ENCODE results near the gene PPIE. TPM values are rescaled to one million over a fixed set of nuclear protein-coding genes. Genes with fewer than 3 reads are reported as not detected.
"Not testable (repeated sequence)": the region's sequence is repeated elsewhere in the genome, so short reads cannot be mapped to it uniquely, and the experiment has no call there.

The PPIE gene
- total RNA-seq, 1 experiment from 2014 or later: 45.8 TPM

DNA sequence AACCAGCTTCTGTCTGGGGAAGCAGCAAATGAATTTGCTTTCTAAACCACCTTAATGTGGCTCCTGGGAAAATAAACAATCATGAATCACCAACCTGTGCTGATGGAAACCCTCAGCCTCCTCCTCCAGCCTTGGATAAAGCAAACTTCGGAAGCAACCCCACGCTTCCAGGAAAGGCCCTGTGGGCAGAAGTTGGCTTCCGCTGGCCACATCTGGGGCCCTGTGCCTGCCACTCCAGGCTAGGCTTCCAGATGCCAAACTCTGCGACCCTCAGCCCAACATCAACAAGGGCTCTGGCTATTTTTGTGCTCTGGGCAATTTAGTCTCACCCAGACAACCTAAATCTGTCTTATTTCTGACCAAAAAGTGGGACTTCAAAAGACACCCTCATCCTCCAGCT, 38.6 kb downstream of the PPIE start:
- Mint-ChIP-seq H3K9me3 (ENCODE audit: unreplicated experiment) (no peaks in the 10 kb centered on the region), H3K4me1 (ENCODE audit: insufficient read depth, unreplicated experiment) (no peaks in the 10 kb centered on the region), H3K27ac (ENCODE audit: low read depth, unreplicated experiment) (no peak overlapping the region), H3K36me3 (ENCODE audit: insufficient read depth, unreplicated experiment) (no peaks in the 10 kb centered on the region), H3K27me3 (ENCODE audit: insufficient read depth, unreplicated experiment) (no peaks in the 10 kb centered on the region), H3K4me3 (ENCODE audit: unreplicated experiment) (no peak overlapping the region)
- BruUV-seq (replicated peaks): no TSS peak
- POLR2A ChIA-PET: no interaction called here
- CTCF ChIA-PET: interaction anchor here (0.7 kb wide), 1 partner anchor 52 kb away, joined by 3 read pairs; no protein-coding TSS in a partner anchor
- intact Hi-C loops (cut with micrococcal nuclease): no loop called here
- DNase-seq (ENCODE audit: unreplicated experiment): no peak
- TF ChIP-seq, protein P1, sequence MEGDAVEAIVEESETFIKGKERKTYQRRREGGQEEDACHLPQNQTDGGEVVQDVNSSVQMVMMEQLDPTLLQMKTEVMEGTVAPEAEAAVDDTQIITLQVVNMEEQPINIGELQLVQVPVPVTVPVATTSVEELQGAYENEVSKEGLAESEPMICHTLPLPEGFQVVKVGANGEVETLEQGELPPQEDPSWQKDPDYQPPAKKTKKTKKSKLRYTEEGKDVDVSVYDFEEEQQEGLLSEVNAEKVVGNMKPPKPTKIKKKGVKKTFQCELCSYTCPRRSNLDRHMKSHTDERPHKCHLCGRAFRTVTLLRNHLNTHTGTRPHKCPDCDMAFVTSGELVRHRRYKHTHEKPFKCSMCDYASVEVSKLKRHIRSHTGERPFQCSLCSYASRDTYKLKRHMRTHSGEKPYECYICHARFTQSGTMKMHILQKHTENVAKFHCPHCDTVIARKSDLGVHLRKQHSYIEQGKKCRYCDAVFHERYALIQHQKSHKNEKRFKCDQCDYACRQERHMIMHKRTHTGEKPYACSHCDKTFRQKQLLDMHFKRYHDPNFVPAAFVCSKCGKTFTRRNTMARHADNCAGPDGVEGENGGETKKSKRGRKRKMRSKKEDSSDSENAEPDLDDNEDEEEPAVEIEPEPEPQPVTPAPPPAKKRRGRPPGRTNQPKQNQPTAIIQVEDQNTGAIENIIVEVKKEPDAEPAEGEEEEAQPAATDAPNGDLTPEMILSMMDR (IDR thresholded peaks at IDR 0.05; ENCODE audit: unreplicated experiment): no peak

DNA sequence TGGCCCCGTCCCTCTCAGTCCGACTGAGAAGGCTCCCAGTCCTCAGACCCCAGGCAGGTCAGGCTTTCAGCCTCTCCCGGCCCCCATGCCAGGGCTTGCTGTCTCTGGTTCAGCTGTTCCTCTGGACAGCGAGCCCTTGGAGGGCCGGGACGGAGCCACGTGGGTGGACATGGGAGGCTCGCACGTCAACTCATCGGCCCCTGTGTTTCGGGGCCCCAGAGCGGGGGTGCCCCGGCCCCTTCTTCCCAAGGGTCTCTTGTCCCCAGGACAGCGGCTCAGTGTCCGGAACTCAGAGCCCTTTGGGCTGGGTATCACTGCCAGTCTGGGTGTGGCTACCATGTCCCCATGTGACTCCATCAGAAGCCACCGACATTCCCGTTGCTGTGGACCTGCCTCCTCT, 39.2 kb downstream of the PPIE start:
- H3K9me3 Mint-ChIP-seq (ENCODE audit: unreplicated experiment); H3K36me3 Mint-ChIP-seq (ENCODE audit: insufficient read depth, unreplicated experiment); POLR2A ChIA-PET; H3K4me1 Mint-ChIP-seq (ENCODE audit: insufficient read depth, unreplicated experiment); DNase-seq (ENCODE audit: unreplicated experiment); BruUV-seq (replicated peaks); H3K27me3 Mint-ChIP-seq (ENCODE audit: insufficient read depth, unreplicated experiment); H3K4me3 Mint-ChIP-seq (ENCODE audit: unreplicated experiment); H3K27ac Mint-ChIP-seq (ENCODE audit: low read depth, unreplicated experiment); intact Hi-C loops (cut with micrococcal nuclease); CTCF ChIA-PET: not testable (repeated sequence)

DNA sequence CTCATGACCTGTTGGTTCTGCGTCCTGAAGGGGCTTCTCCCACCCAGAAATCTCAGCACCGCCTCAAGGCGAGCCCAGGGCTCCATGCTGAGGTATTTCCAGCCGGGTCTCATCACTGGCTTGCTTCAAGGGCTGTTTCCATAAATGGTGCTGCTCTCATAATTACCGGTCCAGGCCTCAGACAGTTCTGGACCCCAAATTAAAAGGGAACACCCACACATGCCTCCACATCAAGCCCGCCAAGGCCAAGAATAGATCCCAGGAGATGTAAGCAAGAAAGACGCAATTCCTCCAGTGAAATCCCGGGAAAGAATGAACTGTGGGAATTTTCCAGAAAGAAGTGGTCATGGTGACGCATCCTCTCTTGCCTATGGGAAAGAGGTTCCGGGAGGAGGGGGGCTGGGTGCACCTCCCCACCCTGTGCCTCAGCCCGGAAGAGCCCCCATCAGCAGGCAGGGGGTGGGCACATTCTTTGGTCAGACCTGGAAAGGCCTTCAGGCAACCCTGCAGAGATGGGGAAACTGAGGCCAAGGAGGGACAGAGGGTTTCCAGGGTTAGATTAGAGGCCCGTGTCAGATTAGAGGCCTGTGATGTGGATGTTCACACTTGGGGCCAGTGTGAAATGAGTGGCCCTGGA, 39.9 kb downstream of the PPIE start:
- H3K36me3 Mint-ChIP-seq (ENCODE audit: insufficient read depth, unreplicated experiment); CTCF ChIA-PET; POLR2A ChIA-PET; H3K27ac Mint-ChIP-seq (ENCODE audit: low read depth, unreplicated experiment); H3K27me3 Mint-ChIP-seq (ENCODE audit: insufficient read depth, unreplicated experiment); H3K9me3 Mint-ChIP-seq (ENCODE audit: unreplicated experiment); H3K4me1 Mint-ChIP-seq (ENCODE audit: insufficient read depth, unreplicated experiment); DNase-seq (ENCODE audit: unreplicated experiment); intact Hi-C loops (cut with micrococcal nuclease); H3K4me3 Mint-ChIP-seq (ENCODE audit: unreplicated experiment); BruUV-seq (replicated peaks): not testable (repeated sequence)

DNA sequence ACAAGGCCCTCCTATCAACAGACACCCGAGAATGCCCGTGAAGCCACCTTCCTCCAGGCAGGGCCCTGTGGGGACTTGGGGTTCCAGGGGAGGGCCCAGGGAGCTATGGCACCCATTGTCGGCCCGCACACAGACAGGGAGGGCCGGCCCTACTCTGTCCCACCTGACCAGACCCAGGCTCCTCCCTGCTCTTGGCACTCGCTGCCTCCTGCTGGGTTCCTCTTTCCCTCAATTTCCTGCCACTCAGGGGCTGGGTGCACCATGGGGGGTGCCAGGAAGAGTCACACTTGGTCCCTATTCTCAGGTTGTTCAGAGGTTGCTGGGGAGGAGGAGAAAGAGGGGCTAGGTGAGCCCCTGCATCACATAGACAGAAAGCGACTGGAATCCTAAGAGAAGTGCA, 40.5 kb downstream of the PPIE start:
- H3K27ac Mint-ChIP-seq (ENCODE audit: low read depth, unreplicated experiment): no peak overlapping the region
- H3K36me3 Mint-ChIP-seq (ENCODE audit: insufficient read depth, unreplicated experiment): no peaks in the 10 kb centered on the region
- no peaks in the 10 kb centered on the region for H3K9me3 Mint-ChIP-seq (ENCODE audit: unreplicated experiment)
- no peaks in the 10 kb centered on the region for H3K4me1 Mint-ChIP-seq (ENCODE audit: insufficient read depth, unreplicated experiment)
- no peak overlapping the region for H3K4me3 Mint-ChIP-seq (ENCODE audit: unreplicated experiment)
- no peak for DNase-seq (ENCODE audit: unreplicated experiment)
- BruUV-seq (replicated peaks): no TSS peak
- no peaks in the 10 kb centered on the region for H3K27me3 Mint-ChIP-seq (ENCODE audit: insufficient read depth, unreplicated experiment)
- POLR2A ChIA-PET: no interaction called here
- CTCF ChIA-PET: no interaction called here
- TF ChIP-seq, protein P1 (IDR thresholded peaks at IDR 0.05; ENCODE audit: unreplicated experiment): no peak
- intact Hi-C loops (cut with micrococcal nuclease): no loop called here

DNA sequence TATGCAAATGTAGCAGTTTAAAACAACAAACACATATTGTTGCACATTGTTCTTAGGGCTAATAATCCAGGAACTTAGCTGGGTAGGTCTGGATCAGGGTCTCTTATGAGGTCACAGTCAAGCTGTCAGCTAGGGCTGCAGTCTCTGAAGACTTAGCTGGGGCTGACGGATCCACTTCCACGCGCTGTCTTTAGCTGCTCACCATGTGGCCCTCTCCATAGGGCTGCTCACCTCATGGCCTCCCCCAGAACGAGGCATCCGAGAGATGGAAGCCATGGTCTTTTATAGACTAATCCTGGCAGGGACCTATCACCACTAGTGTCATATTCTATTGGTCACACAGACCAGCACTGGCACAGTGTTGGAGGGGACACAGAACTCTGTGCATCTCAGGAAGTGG, 41.1 kb downstream of the PPIE start:
- no peaks in the 10 kb centered on the region for H3K36me3 Mint-ChIP-seq (ENCODE audit: insufficient read depth, unreplicated experiment)
- H3K9me3 Mint-ChIP-seq (ENCODE audit: unreplicated experiment): no peaks in the 10 kb centered on the region
- no peaks in the 10 kb centered on the region for H3K27me3 Mint-ChIP-seq (ENCODE audit: insufficient read depth, unreplicated experiment)
- no peak overlapping the region for H3K4me3 Mint-ChIP-seq (ENCODE audit: unreplicated experiment)
- no peak for DNase-seq (ENCODE audit: unreplicated experiment)
- H3K27ac Mint-ChIP-seq (ENCODE audit: low read depth, unreplicated experiment): peak overlapping the region; percentile 14
- H3K4me1 Mint-ChIP-seq (ENCODE audit: insufficient read depth, unreplicated experiment): no peaks in the 10 kb centered on the region
- TF ChIP-seq, protein P1 (IDR thresholded peaks at IDR 0.05; ENCODE audit: unreplicated experiment): no peak
- ChIA-PET POLR2A (no interaction called here), CTCF (no interaction called here)
- intact Hi-C loops (cut with micrococcal nuclease): no loop called here
- BruUV-seq (replicated peaks): no TSS peak

Data from MCF 10A (cell line).